Hepatocyte (in vitro differentiated cells): Measurements from ENCODE around the gene TTC7B.

Experiments
- CTCF ChIP-seq: fragments of 200-600 bp; sonication (generic); IDR thresholded peaks from 2 replicates; pipeline ENCODE4 v1.5.1; 2016; ENCODE audit warnings: antibody characterized with exemption, mild to moderate bottlenecking; ENCODE audit not compliant: poor library complexity
- EZH2 ChIP-seq: fragments of 200-600 bp; sonication (generic); IDR thresholded peaks from 2 replicates; pipeline ENCODE4 v1.6.1; 2016; ENCODE audit warnings: antibody characterized with exemption, mild to moderate bottlenecking, borderline replicate concordance
- EZH2phosphoT487 ChIP-seq: fragments of 200-600 bp; sonication (generic); IDR thresholded peaks from one replicate; pipeline ENCODE4 v1.6.1; 2018; ENCODE audit warnings: antibody characterized with exemption, mild to moderate bottlenecking, low read depth, moderate library complexity; ENCODE audit not compliant: unreplicated experiment, severe bottlenecking

- TF ChIP-seq CTCF (no peak), EZH2 (no peak), EZH2phosphoT487 (no peak)
Observed at GRCh38 chr14:90830931-90831701, 14.9 kb upstream of the TTC7B start.
